K562 (cell line): ENCODE measurements around the gene TTC31. TPM values are rescaled to one million over a fixed set of nuclear protein-coding genes. Genes with fewer than 3 reads are reported as not detected.

ENCODE experiments used
- GTF2F1 ChIP-seq: IDR thresholded peaks from 2 replicates; pipeline ENCODE4 v1.6.1; 2011; ENCODE audit warnings: low read depth, low read length, improper control_type of control experiment
- HNRNPK ChIP-seq: fragments of 200-400 bp; formaldehyde crosslinking; IDR thresholded peaks from one replicate; pipeline ENCODE4 v1.6.1; 2018; ENCODE audit warnings: mild to moderate bottlenecking, low read depth, low read length; ENCODE audit not compliant: poor library complexity, severe bottlenecking
- KAT2B ChIP-seq: IDR thresholded peaks from one replicate; pipeline ENCODE4 v1.6.1; 2012; ENCODE audit warnings: low read depth, mild to moderate bottlenecking, control low read depth, inconsistent platforms, low read length, moderate library complexity
- KLF10 ChIP-seq: fragments of 250-450 bp; sonication (Bioruptor Pico); IDR thresholded peaks from 2 replicates; pipeline ENCODE4 v1.6.1; 2021; ENCODE audit warnings: matching md5 sums
- MAFK ChIP-seq: IDR thresholded peaks from 2 replicates; pipeline ENCODE4 v1.6.1; 2011; ENCODE audit warnings: low read length, improper control_type of control experiment
- NCOA1 ChIP-seq: fragments of 450-650 bp; IDR thresholded peaks from 2 replicates; pipeline ENCODE4 v1.6.1; 2016; ENCODE audit warnings: low read depth
- POLR2G ChIP-seq: fragments of 200-400 bp; formaldehyde crosslinking; IDR thresholded peaks from 2 replicates; pipeline ENCODE4 v1.6.1; 2017; ENCODE audit warnings: low read depth, mild to moderate bottlenecking, antibody characterized with exemption, low read length, moderate library complexity
- RAD51 ChIP-seq: fragments of 450-650 bp; IDR thresholded peaks from 2 replicates; pipeline ENCODE4 v1.7.1; 2016; ENCODE audit warnings: low read depth, mild to moderate bottlenecking, borderline replicate concordance
- RFX7 ChIP-seq: fragments of 250-450 bp; sonication (Bioruptor Pico); IDR thresholded peaks from 2 replicates; pipeline ENCODE4 v1.5.1; 2021; ENCODE audit warnings: mild to moderate bottlenecking
- SIN3B ChIP-seq: fragments of 450-650 bp; IDR thresholded peaks from 2 replicates; pipeline ENCODE4 v1.6.1; 2017; ENCODE audit warnings: low read depth, mild to moderate bottlenecking, moderate library complexity
- TAF15 ChIP-seq: fragments of 200-400 bp; formaldehyde crosslinking; IDR thresholded peaks from 2 replicates; pipeline ENCODE4 v1.6.1; 2017; ENCODE audit warnings: mild to moderate bottlenecking, low read depth, low read length, moderate library complexity
- ZFP1 ChIP-seq: fragments of 450-650 bp; formaldehyde crosslinking; IDR thresholded peaks from 2 replicates; pipeline ENCODE4 v1.4.0; 2020; ENCODE audit warnings: mild to moderate bottlenecking, mixed read lengths
- ZFP30 ChIP-seq: fragments of 250-450 bp; sonication (Bioruptor Pico); IDR thresholded peaks from 2 replicates; pipeline ENCODE4 v1.8.0; 2022; ENCODE audit warnings: moderate library complexity, mild to moderate bottlenecking, inconsistent platforms, borderline replicate concordance
- ZFX ChIP-seq: sonication (generic); formaldehyde crosslinking; IDR thresholded peaks from 2 replicates; pipeline ENCODE4 v1.8.0; 2022; ENCODE audit warnings: mild to moderate bottlenecking, missing genetic modification reagents, moderate library complexity
- ZNF121 ChIP-seq: sonication (generic); formaldehyde crosslinking; conservative IDR thresholded peaks from 2 replicates; pipeline ENCODE4 v1.8.0; 2022; ENCODE audit warnings: missing genetic modification reagents
- ZNF23 ChIP-seq: fragments of 250-450 bp; sonication (Bioruptor Pico); IDR thresholded peaks from 2 replicates; pipeline ENCODE4 v1.4.0; 2020; ENCODE audit warnings: mild to moderate bottlenecking
- ZNF239 ChIP-seq: fragments of 250-450 bp; sonication (Bioruptor Pico); IDR thresholded peaks from 2 replicates; pipeline ENCODE4 v1.4.0; 2020; ENCODE audit warnings: mild to moderate bottlenecking
- ZNF24 ChIP-seq: fragments of 450-650 bp; IDR thresholded peaks from 2 replicates; pipeline ENCODE4 v1.6.1; 2016
- ZNF274 ChIP-seq: IDR thresholded peaks from 2 replicates; pipeline ENCODE4 v1.6.1; 2011; ENCODE audit warnings: low read depth, mild to moderate bottlenecking, low read length, moderate library complexity, borderline replicate concordance
- ZNF586 ChIP-seq: fragments of 450-650 bp; formaldehyde crosslinking; conservative IDR thresholded peaks from 2 replicates; pipeline ENCODE4 v1.4.0; 2020; ENCODE audit warnings: mild to moderate bottlenecking, moderate library complexity
- ZNF644 ChIP-seq: fragments of 200-800 bp; sonication (Bioruptor generic); IDR thresholded peaks from 2 replicates; pipeline ENCODE4 v1.6.1; 2016; ENCODE audit warnings: low read depth, missing genetic modification characterization, missing compliant biosample characterization
- ZNF778 ChIP-seq: fragments of 450-650 bp; formaldehyde crosslinking; IDR thresholded peaks from 2 replicates; pipeline ENCODE4 v1.4.0; 2020; ENCODE audit warnings: mild to moderate bottlenecking, moderate library complexity
- ZSCAN32 ChIP-seq: fragments of 450-650 bp; formaldehyde crosslinking; IDR thresholded peaks from 2 replicates; pipeline ENCODE4 v1.4.0; 2020; ENCODE audit warnings: mild to moderate bottlenecking, moderate library complexity
- polyA plus RNA-seq, 8 experiments: library from polyadenylated mRNA; depleted of rRNA in 4 of 8; stranded (reverse) in 5 of 8; unstranded in 3 of 8; fragments of >200 nt; fragmentation: Nextera tagmentation in 2 of 8; fragmentation: Illumina TruSeq in 1 of 8; extraction: Ambion mirVana in 2 of 8; extraction: Trizol in 1 of 8; gene quantifications; 2 replicates each; pipeline versions ENCODE4 v1.2.1 to v1.2.3, GENCODE V29; 2011 to 2014; ENCODE audit warnings: inconsistent platforms in 1 of 8, missing spikeins in 1 of 8
- total RNA-seq, 7 experiments: library from RNA; depleted of rRNA in 6 of 7; stranded (reverse); fragments of >200 nt in 6 of 7; fragmentation: Illumina TruSeq in 2 of 7; extraction: Trizol in 2 of 7; gene quantifications; 2 replicates each; pipeline versions ENCODE4 v1.2.1 to v1.2.3, GENCODE V29; 2011 to 2021; ENCODE audit warnings: low replicate concordance in 1 of 7
- TF ChIP-seq, protein P1 (sequence below): fragments of 450-650 bp; IDR thresholded peaks from one replicate; pipeline ENCODE4 v1.6.1; 2018; ENCODE audit warnings: mild to moderate bottlenecking, moderate library complexity; ENCODE audit not compliant: partially characterized antibody
- TF ChIP-seq, protein P2 (sequence below): fragments of 250-450 bp; sonication (Bioruptor Pico); IDR thresholded peaks from 2 replicates; pipeline ENCODE4 v1.4.0; 2020; ENCODE audit warnings: mild to moderate bottlenecking, moderate library complexity, borderline replicate concordance
- TF ChIP-seq, protein P3 (sequence below): sonication (generic); formaldehyde crosslinking; IDR thresholded peaks from 2 replicates; pipeline ENCODE4 v1.9.0; 2022; ENCODE audit warnings: mild to moderate bottlenecking, missing genetic modification reagents

TTC31 gene
- total and polyA plus RNA-seq, 9 of the 15 experiments (the other 6 are each of a cell fraction or from before 2014, with no cell fraction given), result 4.7 to 30.5 (median 15.9) TPM

DNA sequence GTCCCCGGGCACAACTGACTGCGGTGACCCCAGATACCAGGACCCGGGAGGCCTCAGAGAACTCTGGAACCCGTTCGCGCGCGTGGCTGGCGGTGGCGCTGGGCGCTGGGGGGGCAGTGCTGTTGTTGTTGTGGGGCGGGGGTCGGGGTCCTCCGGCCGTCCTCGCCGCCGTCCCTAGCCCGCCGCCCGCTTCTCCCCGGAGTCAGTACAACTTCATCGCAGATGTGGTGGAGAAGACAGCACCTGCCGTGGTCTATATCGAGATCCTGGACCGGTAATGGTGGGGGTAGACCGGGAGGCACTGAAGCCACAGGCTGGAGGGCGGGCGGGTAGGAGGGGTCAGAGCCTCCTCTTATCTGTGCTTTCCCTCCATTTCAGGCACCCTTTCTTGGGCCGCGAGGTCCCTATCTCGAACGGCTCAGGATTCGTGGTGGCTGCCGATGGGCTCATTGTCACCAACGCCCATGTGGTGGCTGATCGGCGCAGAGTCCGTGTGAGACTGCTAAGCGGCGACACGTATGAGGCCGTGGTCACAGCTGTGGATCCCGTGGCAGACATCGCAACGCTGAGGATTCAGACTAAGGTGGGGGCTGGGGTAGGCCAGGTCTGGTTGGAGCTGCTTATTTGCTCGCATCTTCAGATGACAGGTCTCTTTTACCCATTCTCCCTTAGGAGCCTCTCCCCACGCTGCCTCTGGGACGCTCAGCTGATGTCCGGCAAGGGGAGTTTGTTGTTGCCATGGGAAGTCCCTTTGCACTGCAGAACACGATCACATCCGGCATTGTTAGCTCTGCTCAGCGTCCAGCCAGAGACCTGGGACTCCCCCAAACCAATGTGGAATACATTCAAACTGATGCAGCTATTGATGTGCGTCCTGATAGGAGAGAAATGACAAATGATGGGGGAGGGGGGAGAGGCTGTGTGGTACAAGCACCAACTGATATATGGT is 47.6 kb downstream of the TTC31 start (continued):
- TF ChIP-seq, protein P1, sequence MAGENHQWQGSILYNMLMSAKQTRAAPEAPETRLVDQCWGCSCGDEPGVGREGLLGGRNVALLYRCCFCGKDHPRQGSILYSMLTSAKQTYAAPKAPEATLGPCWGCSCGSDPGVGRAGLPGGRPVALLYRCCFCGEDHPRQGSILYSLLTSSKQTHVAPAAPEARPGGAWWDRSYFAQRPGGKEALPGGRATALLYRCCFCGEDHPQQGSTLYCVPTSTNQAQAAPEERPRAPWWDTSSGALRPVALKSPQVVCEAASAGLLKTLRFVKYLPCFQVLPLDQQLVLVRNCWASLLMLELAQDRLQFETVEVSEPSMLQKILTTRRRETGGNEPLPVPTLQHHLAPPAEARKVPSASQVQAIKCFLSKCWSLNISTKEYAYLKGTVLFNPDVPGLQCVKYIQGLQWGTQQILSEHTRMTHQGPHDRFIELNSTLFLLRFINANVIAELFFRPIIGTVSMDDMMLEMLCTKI, result no peak
- TF ChIP-seq ZNF274, result no peak
- TF ChIP-seq KAT2B, result no peak
- TF ChIP-seq NCOA1, result peak; percentile 19; the same call in 1 of the 2 replicates
- no peak for TF ChIP-seq ZNF644 (tag)
- no peak for TF ChIP-seq ZNF24
- peak; percentile 68 for TF ChIP-seq POLR2G
- no peak for TF ChIP-seq ZNF778 (CRISPR knock-in tag)
- TF ChIP-seq MAFK, result no peak
- no peak for TF ChIP-seq ZNF23 (CRISPR knock-in tag)
- TF ChIP-seq GTF2F1, result no peak
- TF ChIP-seq ZSCAN32 (CRISPR knock-in tag), result no peak
- TF ChIP-seq KLF10 (CRISPR knock-in tag), result no peak
- no peak for TF ChIP-seq ZFP30 (CRISPR knock-in tag)
- no peak for TF ChIP-seq HNRNPK
- peak; percentile 32 for TF ChIP-seq ZFX (CRISPR knock-in tag)
- TF ChIP-seq TAF15, result no peak
- TF ChIP-seq, protein P2, sequence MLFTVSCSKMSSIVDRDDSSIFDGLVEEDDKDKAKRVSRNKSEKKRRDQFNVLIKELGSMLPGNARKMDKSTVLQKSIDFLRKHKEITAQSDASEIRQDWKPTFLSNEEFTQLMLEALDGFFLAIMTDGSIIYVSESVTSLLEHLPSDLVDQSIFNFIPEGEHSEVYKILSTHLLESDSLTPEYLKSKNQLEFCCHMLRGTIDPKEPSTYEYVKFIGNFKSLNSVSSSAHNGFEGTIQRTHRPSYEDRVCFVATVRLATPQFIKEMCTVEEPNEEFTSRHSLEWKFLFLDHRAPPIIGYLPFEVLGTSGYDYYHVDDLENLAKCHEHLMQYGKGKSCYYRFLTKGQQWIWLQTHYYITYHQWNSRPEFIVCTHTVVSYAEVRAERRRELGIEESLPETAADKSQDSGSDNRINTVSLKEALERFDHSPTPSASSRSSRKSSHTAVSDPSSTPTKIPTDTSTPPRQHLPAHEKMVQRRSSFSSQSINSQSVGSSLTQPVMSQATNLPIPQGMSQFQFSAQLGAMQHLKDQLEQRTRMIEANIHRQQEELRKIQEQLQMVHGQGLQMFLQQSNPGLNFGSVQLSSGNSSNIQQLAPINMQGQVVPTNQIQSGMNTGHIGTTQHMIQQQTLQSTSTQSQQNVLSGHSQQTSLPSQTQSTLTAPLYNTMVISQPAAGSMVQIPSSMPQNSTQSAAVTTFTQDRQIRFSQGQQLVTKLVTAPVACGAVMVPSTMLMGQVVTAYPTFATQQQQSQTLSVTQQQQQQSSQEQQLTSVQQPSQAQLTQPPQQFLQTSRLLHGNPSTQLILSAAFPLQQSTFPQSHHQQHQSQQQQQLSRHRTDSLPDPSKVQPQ (CRISPR knock-in tag), result no peak
- no peak for TF ChIP-seq RFX7
- no peak; the same call in 1 of the 2 replicates for TF ChIP-seq RAD51
- TF ChIP-seq ZFP1, result no peak
- TF ChIP-seq ZNF239 (CRISPR knock-in tag), result no peak
- TF ChIP-seq, protein P3, sequence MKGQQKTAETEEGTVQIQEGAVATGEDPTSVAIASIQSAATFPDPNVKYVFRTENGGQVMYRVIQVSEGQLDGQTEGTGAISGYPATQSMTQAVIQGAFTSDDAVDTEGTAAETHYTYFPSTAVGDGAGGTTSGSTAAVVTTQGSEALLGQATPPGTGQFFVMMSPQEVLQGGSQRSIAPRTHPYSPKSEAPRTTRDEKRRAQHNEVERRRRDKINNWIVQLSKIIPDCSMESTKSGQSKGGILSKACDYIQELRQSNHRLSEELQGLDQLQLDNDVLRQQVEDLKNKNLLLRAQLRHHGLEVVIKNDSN (CRISPR knock-in tag), result no peak
- TF ChIP-seq ZNF586, result no peak
- TF ChIP-seq ZNF121 (CRISPR knock-in tag), result no peak
- no peak for TF ChIP-seq SIN3B
